ENCODE measurements around the gene PMS1.

DNA sequence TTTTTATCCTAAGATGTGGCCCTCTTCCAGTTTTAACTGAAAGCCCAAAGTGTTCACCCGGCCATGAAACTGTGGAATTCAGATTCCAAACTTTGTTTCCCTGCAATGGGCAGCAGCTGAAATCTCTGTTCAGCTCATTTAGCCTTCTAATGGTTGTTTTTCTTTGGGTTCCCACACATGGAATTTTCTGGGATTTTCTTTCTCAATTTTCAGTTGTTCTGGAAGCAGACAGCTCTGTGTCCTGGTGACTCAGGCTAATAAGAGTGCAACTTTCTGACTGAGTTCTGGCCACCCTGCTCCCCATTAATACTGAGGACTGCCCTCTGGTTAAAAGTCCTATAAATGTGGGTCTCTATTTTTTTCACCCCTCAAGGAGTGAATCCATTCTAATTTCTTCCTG, 78.5 kb downstream of the PMS1 start:
- TF ChIP-seq, protein P1, sequence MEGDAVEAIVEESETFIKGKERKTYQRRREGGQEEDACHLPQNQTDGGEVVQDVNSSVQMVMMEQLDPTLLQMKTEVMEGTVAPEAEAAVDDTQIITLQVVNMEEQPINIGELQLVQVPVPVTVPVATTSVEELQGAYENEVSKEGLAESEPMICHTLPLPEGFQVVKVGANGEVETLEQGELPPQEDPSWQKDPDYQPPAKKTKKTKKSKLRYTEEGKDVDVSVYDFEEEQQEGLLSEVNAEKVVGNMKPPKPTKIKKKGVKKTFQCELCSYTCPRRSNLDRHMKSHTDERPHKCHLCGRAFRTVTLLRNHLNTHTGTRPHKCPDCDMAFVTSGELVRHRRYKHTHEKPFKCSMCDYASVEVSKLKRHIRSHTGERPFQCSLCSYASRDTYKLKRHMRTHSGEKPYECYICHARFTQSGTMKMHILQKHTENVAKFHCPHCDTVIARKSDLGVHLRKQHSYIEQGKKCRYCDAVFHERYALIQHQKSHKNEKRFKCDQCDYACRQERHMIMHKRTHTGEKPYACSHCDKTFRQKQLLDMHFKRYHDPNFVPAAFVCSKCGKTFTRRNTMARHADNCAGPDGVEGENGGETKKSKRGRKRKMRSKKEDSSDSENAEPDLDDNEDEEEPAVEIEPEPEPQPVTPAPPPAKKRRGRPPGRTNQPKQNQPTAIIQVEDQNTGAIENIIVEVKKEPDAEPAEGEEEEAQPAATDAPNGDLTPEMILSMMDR (conservative IDR thresholded peaks at IDR 0.05; ENCODE audit: low read length): no peak
- TF ChIP-seq EZH2phosphoT487 (IDR thresholded peaks at IDR 0.05; ENCODE audit: borderline replicate concordance): no peak
